Left lung (tissue), 10 donors: ENCODE measurements around the gene ACER3. TPM values are rescaled to one million over a fixed set of nuclear protein-coding genes. Genes with fewer than 3 reads are reported as not detected.

ENCODE experiments used
- ATAC-seq: fragments of 200-7000 bp; cut with Tn5 transposase; one replicate; pipeline ENCODE4 v1.9.1; 2020; ENCODE audit warnings: moderate library complexity
- DNase-seq, 4 donors: peaks; one replicate each; pipeline ENCODE4 v3.0.0-alpha.2; 2013 to 2020
- H3K27ac ChIP-seq, 2 donors: fragments of 200-600 bp; sonication (generic) in 1 of 2; one replicate each; pipeline versions ENCODE4 v1.5.0 to v1.8.0; 2020 to 2021
- H3K27me3 ChIP-seq, 2 donors: fragments of 200-600 bp; sonication (generic) in 1 of 2; one replicate each; pipeline versions ENCODE4 v1.5.0 to v1.8.0; 2020 to 2021
- H3K36me3 ChIP-seq, 2 donors: fragments of 200-600 bp; sonication (generic) in 1 of 2; one replicate each; pipeline versions ENCODE4 v1.5.0 to v1.8.0; 2020 to 2021
- H3K4me1 ChIP-seq, 2 donors: fragments of 200-600 bp; one replicate each; pipeline ENCODE4 v1.8.0; 2021
- H3K4me3 ChIP-seq, 2 donors: fragments of 200-600 bp; sonication (generic) in 1 of 2; one replicate each; pipeline versions ENCODE4 v1.5.0 to v1.8.0; 2020 to 2021; ENCODE audit warnings: mild to moderate bottlenecking in 1 of 2
- H3K9me3 ChIP-seq, 2 donors: fragments of 200-600 bp; sonication (generic) in 1 of 2; one replicate each; pipeline versions ENCODE4 v1.5.0 to v1.8.0; 2020 to 2021
- intact Hi-C, 2 donors: fragments of 100-400 bp; cut with DNase I; formaldehyde crosslinking; loops; one replicate each; pipeline versions ENCODE4 v1.11.2 to v1.14.2; 2022
- polyA plus RNA-seq, 6 donors: library from polyadenylated mRNA; unstranded; fragments of 120-200 nt; gene quantifications; one replicate each; pipeline ENCODE4 v1.2.1, GENCODE V29; 2013; ENCODE audit not compliant: insufficient read length in 6 of 6
- total RNA-seq, 2 donors: library from RNA; stranded (reverse); fragmentation: NEBNext Ultra II Directional; extraction: Animal tissue kit (Norgen Biotek cat#: 25700); gene quantifications; one replicate each; pipeline ENCODE4 v1.2.1, GENCODE V29; 2021
- TF ChIP-seq, protein P1 (sequence below), 2 donors: fragments of 200-600 bp; sonication (generic) in 1 of 2; IDR thresholded peaks; one replicate each; pipeline versions ENCODE4 v1.5.0 to v1.8.0; 2021; ENCODE audit warnings: antibody characterized with exemption in 2 of 2
- donor health status: DM: no; HTN: yes; CAD: no.
- donor health status: DM: no; HTN: no; CAD: no.

The ACER3 gene
- total and polyA plus RNA-seq, 8 donors = 17.5 to 46.5 (median 24.6) TPM

DNA sequence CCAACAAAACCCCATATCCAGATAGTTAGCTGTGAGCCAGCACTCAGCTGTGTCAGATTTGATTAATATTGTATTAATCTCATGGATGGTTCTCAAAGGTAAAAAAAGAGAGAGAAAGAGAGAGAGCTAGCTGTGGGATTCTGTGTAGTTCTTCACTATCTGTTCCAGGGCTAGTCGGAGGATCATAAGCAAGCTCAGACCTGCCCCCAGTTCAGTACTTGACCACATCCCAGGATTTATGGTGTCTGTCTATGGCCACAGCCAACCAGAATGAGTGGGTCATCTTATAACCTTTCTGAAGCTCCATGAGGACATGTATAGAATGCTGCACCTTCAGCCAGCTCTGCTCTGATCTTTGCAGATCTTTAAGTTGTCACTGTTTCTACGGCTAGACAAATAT is 160.0 kb downstream of the ACER3 start:
- Histone ChIP-seq H3K36me3 (peaks cover 0 to 52% of the 10 kb centered on the region in 2 donors), H3K27ac (no peak overlapping the region), H3K4me1 (peaks cover 0 to 9% of the 10 kb centered on the region in 2 donors), H3K9me3 (no peaks in the 10 kb centered on the region), H3K27me3 (no peaks in the 10 kb centered on the region), H3K4me3 (no peak overlapping the region)
- TF ChIP-seq, protein P1, sequence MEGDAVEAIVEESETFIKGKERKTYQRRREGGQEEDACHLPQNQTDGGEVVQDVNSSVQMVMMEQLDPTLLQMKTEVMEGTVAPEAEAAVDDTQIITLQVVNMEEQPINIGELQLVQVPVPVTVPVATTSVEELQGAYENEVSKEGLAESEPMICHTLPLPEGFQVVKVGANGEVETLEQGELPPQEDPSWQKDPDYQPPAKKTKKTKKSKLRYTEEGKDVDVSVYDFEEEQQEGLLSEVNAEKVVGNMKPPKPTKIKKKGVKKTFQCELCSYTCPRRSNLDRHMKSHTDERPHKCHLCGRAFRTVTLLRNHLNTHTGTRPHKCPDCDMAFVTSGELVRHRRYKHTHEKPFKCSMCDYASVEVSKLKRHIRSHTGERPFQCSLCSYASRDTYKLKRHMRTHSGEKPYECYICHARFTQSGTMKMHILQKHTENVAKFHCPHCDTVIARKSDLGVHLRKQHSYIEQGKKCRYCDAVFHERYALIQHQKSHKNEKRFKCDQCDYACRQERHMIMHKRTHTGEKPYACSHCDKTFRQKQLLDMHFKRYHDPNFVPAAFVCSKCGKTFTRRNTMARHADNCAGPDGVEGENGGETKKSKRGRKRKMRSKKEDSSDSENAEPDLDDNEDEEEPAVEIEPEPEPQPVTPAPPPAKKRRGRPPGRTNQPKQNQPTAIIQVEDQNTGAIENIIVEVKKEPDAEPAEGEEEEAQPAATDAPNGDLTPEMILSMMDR (IDR thresholded peaks at IDR 0.05) = no peak
- ATAC-seq (no peak), DNase-seq (no peak)
- intact Hi-C loops = no loop called here

DNA sequence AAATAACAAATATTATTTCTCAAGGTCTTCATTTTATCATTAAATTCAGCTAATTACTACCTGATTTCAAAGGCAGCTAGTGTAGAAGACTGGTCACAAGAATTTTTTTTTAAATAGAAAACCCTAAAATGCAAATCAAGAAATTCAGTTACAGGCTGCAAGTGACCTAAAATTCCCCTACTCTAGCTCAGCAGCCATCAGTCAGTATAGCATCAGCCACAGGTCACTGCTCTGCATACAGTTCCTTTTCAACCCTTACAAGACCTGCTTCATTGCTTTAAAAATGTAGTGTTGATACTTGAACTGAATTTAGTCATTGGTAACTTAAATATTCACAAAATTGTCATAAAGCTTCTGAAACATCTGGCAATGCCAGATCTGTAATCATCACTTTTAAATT is 164.0 kb downstream of the ACER3 start:
- TF ChIP-seq, protein P1 (IDR thresholded peaks at IDR 0.05) = no peak
- peaks cover 0 to 25% of the 10 kb centered on the region in 2 donors for H3K36me3 ChIP-seq
- ATAC-seq (no peak), DNase-seq (no peak)
- H3K4me3 ChIP-seq = no peak overlapping the region
- H3K27me3 ChIP-seq = no peaks in the 10 kb centered on the region
- H3K27ac ChIP-seq = no peak overlapping the region
- intact Hi-C loops = no loop called here
- no peaks in the 10 kb centered on the region for H3K9me3 ChIP-seq
- H3K4me1 ChIP-seq = peaks cover 0 to 9% of the 10 kb centered on the region in 2 donors

DNA sequence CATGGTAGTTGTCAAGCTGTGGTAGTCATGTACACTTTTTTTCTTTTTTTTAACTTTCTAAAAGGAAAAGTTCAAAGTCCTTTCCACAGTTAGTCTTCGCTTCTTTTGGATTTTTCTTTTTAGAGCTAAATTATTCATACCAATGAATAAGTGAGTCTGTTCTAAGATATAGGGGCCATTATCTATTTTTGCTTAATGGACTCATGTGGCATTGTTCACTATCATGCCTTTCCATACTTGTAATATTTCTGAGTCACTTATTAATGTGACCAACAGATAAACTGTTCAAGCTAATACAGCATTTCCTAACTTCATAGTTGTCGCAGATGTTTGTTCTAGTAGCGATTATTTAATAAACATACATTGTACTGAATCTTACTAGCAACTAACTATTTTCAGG is 165.5 kb downstream of the ACER3 start:
- TF ChIP-seq, protein P1 (IDR thresholded peaks at IDR 0.05) = no peak
- peaks cover 0 to 3% of the 10 kb centered on the region in 2 donors for H3K4me1 ChIP-seq
- DNase-seq (no peak), ATAC-seq (no peak)
- H3K9me3 ChIP-seq = no peaks in the 10 kb centered on the region
- intact Hi-C loops = no loop called here
- H3K27me3 ChIP-seq = peaks cover 0 to 12% of the 10 kb centered on the region in 2 donors
- H3K4me3 ChIP-seq = no peak overlapping the region
- no peak overlapping the region for H3K27ac ChIP-seq
- H3K36me3 ChIP-seq = peaks cover 0 to 11% of the 10 kb centered on the region in 2 donors

DNA sequence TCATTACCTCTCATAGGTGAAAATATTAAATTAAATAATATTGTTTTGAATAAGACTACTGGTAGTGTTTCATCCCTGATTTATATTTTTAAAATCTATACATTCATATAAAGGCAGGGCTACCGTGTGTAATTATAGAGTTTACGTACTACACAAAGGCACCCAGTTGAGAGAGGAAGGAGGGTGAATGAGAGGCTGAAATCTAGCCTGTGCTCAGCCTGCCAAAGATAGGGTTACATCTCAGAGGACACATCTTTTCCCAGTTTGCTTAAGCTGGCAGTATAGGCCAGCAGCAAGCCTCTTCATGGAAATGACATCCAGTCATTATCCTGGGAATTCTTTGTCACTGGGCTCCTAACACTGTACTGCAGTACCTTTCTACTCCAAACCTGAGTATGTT is 166.0 kb downstream of the ACER3 start:
- Histone ChIP-seq H3K27me3 (peaks cover 0 to 18% of the 10 kb centered on the region in 2 donors), H3K36me3 (peaks cover 0 to 9% of the 10 kb centered on the region in 2 donors), H3K27ac (no peak overlapping the region), H3K9me3 (no peaks in the 10 kb centered on the region), H3K4me3 (no peak overlapping the region), H3K4me1 (peaks cover 0 to 3% of the 10 kb centered on the region in 2 donors)
- TF ChIP-seq, protein P1 (IDR thresholded peaks at IDR 0.05) = no peak
- DNase-seq (no peak), ATAC-seq (peak; percentile 10)
- intact Hi-C loops = no loop called here

DNA sequence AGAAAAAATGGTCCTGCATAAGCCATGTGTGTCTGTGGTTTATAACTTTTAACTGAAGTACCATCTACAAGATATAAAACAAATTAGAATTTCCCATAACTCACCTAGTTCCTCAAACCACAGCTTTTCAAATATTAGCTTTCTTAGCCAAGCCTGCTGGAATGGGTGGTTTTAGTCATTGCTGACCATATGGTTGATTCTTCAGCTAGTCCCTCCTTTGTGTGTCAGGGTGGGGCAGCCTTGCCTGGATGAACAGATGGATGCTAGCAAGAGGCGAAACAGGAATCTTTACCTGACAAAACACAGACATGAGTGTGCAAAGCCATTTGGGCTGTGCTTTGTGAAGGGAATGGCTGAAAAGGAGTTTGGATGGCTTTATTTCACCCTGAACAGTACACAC is 166.6 kb downstream of the ACER3 start:
- Histone ChIP-seq H3K36me3 (peaks cover 0 to 4% of the 10 kb centered on the region in 2 donors), H3K4me1 (peaks cover 0 to 3% of the 10 kb centered on the region in 2 donors), H3K27me3 (peaks cover 0 to 20% of the 10 kb centered on the region in 2 donors), H3K9me3 (no peaks in the 10 kb centered on the region), H3K27ac (no peak overlapping the region), H3K4me3 (no peak overlapping the region)
- intact Hi-C loops = no loop called here
- TF ChIP-seq, protein P1 (IDR thresholded peaks at IDR 0.05) = no peak
- ATAC-seq (peak; percentile 53), DNase-seq (no peak)
